Endothelial cell of coronary artery (primary cell): ENCODE results near the gene EFL1. TPM values are rescaled to one million over a fixed set of nuclear protein-coding genes. Genes with fewer than 3 reads are reported as not detected.

Experiments used
- total RNA-seq: library from RNA; depleted of rRNA; stranded (reverse); fragments of >200 nt; gene quantifications from 2 replicates; pipeline ENCODE4 v1.2.3, GENCODE V29; 2014

Gene EFL1
- total RNA-seq: 21.9 and 31.2 TPM in 2 replicates

DNA sequence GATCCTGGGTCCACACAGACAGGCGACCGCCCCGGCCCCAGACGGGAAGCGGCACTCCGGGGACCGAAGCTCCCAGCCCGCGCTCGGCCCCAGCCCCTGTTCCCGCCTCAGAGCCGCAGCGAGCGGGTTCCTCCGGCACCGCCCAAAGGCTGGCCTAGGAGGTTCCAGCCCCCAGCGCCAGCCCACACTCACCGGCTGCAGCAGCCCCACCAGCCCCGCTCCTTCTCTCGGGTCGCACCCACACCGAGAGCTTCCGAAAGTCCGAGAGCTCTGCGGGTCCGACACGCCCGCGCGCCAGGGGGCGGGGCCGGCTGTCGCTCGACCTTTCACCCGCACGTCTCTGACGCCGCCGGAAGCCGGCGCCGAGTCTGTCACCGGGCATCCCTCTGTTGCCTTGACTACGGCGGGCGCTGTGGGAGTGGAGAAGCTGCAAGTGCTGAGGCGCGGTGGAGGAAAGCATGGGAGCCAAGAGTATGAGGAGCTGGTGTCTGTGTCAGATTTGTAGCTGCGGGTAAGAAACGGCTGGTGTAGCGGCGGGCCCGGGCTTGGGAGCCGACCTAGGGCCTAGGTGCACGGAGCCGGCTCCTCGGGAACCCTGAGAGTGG lies at the start of gene EFL1, which contains the start of gene SAXO2:
EFL1 (minus strand) TSS at position 313 of the 605 bp plus-strand sequence. CDS start 956 bp downstream, outside the sequence.
SAXO2 (plus strand) TSS at position 397 of the 605 bp plus-strand sequence; CDS start at position 459, 62 bp downstream.

Other genes starting within 250 kb of the EFL1 start
- 10.4 and 12.4 TPM in 2 replicates for gene MEX3B, start 216.7 kb downstream of the EFL1 start, total RNA-seq
- gene SAXO2, start 84 bp upstream of the EFL1 start, total RNA-seq: 0.19 and 0.36 TPM in 2 replicates
- gene GOLGA6L10, start 86.7 kb upstream of the EFL1 start, total RNA-seq: 0.45 and 0.94 TPM in 2 replicates
- gene GOLGA6L9, start 167.1 kb upstream of the EFL1 start, total RNA-seq: 1.7 and 3.7 TPM in 2 replicates